ENCODE results near the gene MYO15B.

GRCh38 chr17:75635610-75636202 lies 48.1 kb downstream of the MYO15B start:
- TF ChIP-seq CTCF (conservative IDR thresholded peaks at IDR 0.05; ENCODE audit: low read length) (no peak), EZH2phosphoT487 (IDR thresholded peaks at IDR 0.05; ENCODE audit: borderline replicate concordance, low read depth, low read length) (no peak)

All from OCI-LY7 (cell line).